AG09309 (cell line): ENCODE data around the gene ZBTB45.

Experiments used
- DNase-seq: peaks from one replicate; pipeline ENCODE4 v3.0.0-alpha.2; 2010; ENCODE audit warnings: low read depth
- H3K4me3 ChIP-seq: 2 replicates; pipeline ENCODE4 v1.5.1; 2011; ENCODE audit warnings: mild to moderate bottlenecking, low read depth, low read length, moderate library complexity; ENCODE audit not compliant: control insufficient read depth
- TF ChIP-seq, protein P1 (sequence below): IDR thresholded peaks from 2 replicates; pipeline ENCODE4 v1.5.1; 2011; ENCODE audit warnings: mild to moderate bottlenecking, low read depth, low read length, inconsistent platforms; ENCODE audit not compliant: insufficient read depth, control insufficient read depth; ENCODE audit errors: missing control alignments

ZBTB45 gene

DNA sequence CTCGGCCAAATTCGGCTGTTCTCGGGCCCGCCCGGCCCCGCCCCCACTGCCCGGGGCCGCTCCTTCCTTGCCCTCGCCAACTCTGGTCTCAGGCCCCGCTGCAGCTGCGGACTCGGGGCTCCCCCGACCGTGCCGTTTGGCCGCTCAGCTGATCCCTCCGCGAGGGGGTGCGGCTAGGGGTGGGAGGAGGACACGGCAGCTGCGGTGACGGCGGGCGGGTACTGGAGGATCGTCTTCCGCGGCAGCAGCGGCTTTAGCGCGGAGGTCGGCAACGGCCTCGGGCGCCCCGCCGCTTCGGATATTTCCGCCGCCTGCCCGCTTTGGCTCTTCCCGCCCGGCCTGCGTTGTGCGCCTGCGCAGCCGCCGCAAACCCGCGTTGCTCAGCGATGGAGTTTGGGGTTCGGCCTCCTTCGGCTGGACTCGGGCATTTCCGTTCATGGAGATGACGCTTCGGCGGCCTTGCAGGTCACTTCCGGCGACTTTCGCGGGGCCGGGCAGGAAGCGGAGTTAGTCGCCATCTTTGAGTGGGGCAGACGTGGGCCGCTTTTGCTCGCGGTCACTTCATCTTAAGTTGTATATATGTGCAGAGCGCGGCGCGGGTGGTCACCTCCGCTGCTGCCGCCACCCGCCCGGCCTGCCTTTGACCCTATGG lies 39.1 kb upstream of the ZBTB45 start:
- TF ChIP-seq, protein P1, sequence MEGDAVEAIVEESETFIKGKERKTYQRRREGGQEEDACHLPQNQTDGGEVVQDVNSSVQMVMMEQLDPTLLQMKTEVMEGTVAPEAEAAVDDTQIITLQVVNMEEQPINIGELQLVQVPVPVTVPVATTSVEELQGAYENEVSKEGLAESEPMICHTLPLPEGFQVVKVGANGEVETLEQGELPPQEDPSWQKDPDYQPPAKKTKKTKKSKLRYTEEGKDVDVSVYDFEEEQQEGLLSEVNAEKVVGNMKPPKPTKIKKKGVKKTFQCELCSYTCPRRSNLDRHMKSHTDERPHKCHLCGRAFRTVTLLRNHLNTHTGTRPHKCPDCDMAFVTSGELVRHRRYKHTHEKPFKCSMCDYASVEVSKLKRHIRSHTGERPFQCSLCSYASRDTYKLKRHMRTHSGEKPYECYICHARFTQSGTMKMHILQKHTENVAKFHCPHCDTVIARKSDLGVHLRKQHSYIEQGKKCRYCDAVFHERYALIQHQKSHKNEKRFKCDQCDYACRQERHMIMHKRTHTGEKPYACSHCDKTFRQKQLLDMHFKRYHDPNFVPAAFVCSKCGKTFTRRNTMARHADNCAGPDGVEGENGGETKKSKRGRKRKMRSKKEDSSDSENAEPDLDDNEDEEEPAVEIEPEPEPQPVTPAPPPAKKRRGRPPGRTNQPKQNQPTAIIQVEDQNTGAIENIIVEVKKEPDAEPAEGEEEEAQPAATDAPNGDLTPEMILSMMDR = no peak
- peak; percentile 94 for DNase-seq

DNA sequence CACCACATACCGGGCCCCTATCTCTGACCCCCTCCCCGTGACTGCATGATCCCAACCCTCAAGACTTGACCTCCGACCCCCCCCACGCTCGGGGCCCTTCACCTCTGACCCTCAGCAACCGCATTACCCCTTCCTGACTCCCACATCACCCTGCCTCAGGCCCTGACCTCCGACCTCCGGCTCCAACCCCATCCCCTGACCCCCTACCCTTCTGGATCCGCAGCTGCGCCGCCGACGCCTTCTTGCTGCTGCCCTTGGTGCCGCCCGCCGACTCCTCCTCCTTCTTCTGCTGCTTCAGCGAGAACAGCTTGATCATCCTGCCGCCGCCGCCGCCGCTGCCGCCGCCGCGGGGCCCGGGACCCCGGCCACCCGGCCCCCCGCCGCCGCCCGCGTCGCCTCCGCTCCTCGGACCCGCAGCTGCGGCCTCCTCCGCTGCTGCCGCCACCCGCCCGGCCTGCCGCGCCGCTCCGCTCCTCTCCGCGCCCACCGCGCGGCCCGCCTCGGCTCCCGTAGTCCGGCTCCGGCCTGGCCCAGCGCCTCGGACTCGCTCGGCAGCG lies 38.5 kb upstream of the ZBTB45 start, which contains the start of gene UBE2M:
Gene UBE2M, minus strand, starts transcription at position 546 of the 557 bp plus-strand sequence. Its CDS starts 230 bp downstream, at position 316.
- TF ChIP-seq, protein P1 = no peak

More for the DNA sequence above, 39.1 kb upstream of the ZBTB45 start:
- peak overlapping the region; percentile 93 for H3K4me3 ChIP-seq

DNA sequence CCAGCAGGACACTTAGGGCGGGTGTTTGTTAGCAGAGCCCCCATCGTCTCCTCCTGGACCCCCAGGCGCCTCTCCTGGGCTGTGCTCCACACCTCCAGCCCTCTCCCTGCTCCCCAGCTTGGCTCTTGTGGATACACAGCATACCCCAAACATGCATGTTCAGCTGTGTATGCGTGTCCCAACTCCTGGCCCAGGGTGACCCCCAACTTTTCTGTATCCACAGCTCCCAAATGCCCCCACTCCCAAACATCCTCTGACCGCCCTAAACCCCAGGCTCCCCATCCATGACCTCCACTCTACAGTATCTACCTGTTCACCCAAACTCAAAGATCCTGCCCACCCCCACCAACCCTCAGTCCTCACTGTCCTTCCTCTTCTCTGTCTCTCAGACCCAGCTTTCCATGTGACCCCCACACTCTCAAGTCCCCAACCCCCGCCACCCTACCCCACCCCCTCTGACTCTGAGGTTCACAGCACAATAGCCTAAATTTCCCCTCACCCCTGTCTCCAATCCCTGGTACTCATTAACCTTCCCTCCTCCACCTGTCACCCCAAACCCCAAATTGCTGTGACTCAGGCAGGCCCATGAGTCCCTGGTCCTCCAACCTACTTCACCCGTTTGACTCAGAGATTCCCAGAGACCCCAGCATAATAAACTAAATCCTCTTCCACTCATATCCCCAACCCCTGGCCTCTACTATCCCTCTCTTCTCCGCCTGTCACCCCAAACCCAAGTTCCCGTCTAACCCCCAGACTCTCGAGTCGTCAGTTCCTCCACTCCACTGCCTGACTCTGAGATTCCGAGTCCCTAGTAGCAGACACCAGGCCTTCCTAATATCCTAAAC lies 37.8 kb upstream of the ZBTB45 start:
- TF ChIP-seq, protein P1 = no peak
- DNase-seq = no peak

More for the DNA sequence above, 38.5 kb upstream of the ZBTB45 start, which contains the start of gene UBE2M:
- H3K4me3 ChIP-seq = peak within 1 kb of the TSS; percentile 93
- DNase-seq = no peak

DNA sequence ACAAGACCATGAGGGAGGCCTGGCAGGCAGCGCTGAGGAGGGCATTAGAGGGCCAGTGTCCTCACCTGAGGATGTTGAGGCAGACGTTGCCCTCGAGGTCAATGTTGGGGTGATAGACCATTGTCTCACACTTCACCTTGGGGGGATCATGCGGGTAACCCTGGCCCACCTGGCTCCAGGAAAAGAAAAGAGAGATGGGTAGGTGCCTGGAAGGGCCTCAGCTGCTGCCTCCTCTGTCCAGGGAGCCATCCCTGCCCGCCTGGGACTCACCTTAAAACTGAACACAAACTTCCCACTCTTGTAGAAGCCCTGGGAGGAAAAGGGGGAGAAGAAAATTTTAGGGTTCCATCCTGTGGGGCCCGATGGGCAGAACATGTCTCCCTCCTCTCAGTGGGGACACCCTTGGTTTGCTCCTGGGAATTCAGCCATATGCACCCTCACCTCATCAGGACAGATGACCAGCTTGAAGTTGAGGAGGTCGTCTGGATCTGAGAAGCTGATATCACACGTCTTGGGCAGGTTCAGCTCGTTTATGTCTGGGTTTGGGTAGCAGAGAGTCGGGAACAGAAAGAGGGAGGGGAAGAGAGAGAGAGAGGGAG lies 37.1 kb upstream of the ZBTB45 start:
- TF ChIP-seq, protein P1 = no peak
- H3K4me3 ChIP-seq = peak overlapping the region; percentile 93
- DNase-seq = no peak

More for the DNA sequence above, 37.8 kb upstream of the ZBTB45 start:
- peak overlapping the region; percentile 93 for H3K4me3 ChIP-seq

DNA sequence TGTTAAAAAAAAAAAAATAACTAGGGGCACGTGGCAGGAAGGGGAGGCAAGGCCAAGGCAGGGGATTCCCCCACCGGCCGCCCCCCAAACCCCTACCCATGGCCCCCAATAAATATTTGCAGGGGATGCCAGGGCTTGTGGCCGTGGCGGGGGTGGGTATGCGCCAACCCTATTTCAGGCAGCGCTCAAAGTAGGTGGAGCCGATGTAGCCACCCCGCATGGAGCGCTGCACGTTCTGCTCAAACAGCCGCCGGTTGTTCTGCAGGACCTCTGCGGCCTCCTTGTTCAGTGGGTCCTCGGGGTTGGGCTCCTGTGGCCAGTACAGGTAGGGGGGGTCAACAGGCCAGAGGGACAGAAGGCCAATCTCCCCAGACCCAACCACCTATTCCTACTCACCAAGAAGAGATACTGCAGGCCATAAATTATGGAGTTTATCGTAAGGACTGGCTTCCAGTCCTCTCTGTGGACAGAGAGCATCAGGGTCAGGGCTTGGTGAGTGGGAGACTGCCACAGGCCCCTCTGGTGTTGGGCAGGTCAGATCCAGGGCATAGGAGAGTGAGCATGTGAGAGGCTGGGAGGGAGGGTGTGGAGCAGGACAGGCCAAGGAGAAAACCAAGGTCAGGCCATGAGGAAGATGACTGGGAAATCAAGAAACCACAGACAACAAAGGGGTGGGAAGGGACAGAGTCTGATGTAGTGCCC lies 36.5 kb upstream of the ZBTB45 start:
- no peak overlapping the region; the same call in 1 of the 2 replicates for H3K4me3 ChIP-seq
- TF ChIP-seq, protein P1 = no peak
- no peak for DNase-seq
